ENCODE measurements around the gene JPT2.

JPT2 gene

GRCh38 chr16:1745181-1745899 is 67.3 kb downstream of the JPT2 start:
- DNase-seq (ENCODE audit: low spot score): no peak
- TF ChIP-seq CTCF (IDR thresholded peaks at IDR 0.05; ENCODE audit: extremely low read depth, missing control alignments): no peak

GRCh38 chr16:1745900-1746692 is 68.0 kb downstream of the JPT2 start:
- no peak for DNase-seq (ENCODE audit: low spot score)
- TF ChIP-seq CTCF (IDR thresholded peaks at IDR 0.05; ENCODE audit: extremely low read depth, missing control alignments): no peak

- TF ChIP-seq CTCF (IDR thresholded peaks at IDR 0.05; ENCODE audit: extremely low read depth, missing control alignments): no peak
- no peak for DNase-seq (ENCODE audit: low spot score)
These were observed 68.7 kb downstream of the JPT2 start for GRCh38 chr16:1746693-1747195.

- no peak for DNase-seq (ENCODE audit: low spot score)
- no peak for TF ChIP-seq CTCF (IDR thresholded peaks at IDR 0.05; ENCODE audit: extremely low read depth, missing control alignments)
These were observed 69.9 kb downstream of the JPT2 start for GRCh38 chr16:1747934-1748333.

- no peak for DNase-seq (ENCODE audit: low spot score)
- TF ChIP-seq CTCF (IDR thresholded peaks at IDR 0.05; ENCODE audit: extremely low read depth, missing control alignments): no peak
These were observed 71.4 kb downstream of the JPT2 start for GRCh38 chr16:1749152-1750117.

All from GM20000 (cell line).